ENCODE results near the gene RDH5. TPM values are rescaled to one million over a fixed set of nuclear protein-coding genes. Genes with fewer than 3 reads are reported as not detected.

Gene RDH5
- total and polyA plus RNA-seq, 2 of the 13 experiments (the other 11 are each of a cell fraction or from before 2014, with no cell fraction given): 2.6 to 5.7 TPM

GRCh38 chr12:55715833-55716581, 4.2 kb upstream of the RDH5 start, which contains the start of gene BLOC1S1 (continued):
- TF ChIP-seq AHDC1 (CRISPR knock-in tag; IDR thresholded peaks at IDR 0.05; ENCODE audit: borderline replicate concordance) (no peak), GMEB2 (CRISPR knock-in tag; IDR thresholded peaks at IDR 0.05; ENCODE audit: low read depth) (0 out of 2 replicates have a peak, but pooled peaks have one; percentile 30), CBX5 (CRISPR knock-in tag; IDR thresholded peaks at IDR 0.05; ENCODE audit: borderline replicate concordance) (peak; percentile 87; the same call in 1 of the 2 replicates), ETV6 (CRISPR knock-in tag; conservative IDR thresholded peaks at IDR 0.05) (0 out of 2 replicates have a peak, but pooled peaks have one; percentile 26), ZNF597 (CRISPR knock-in tag; IDR thresholded peaks at IDR 0.05) (no peak), DZIP1 (CRISPR knock-in tag; IDR thresholded peaks at IDR 0.05) (no peak), ZNF317 (CRISPR knock-in tag; IDR thresholded peaks at IDR 0.05) (no peak), IKZF5 (CRISPR knock-in tag; IDR thresholded peaks at IDR 0.05) (peak; percentile 77; the same call in 1 of the 2 replicates), FUBP1 (CRISPR knock-in tag; IDR thresholded peaks at IDR 0.05; ENCODE audit: borderline replicate concordance) (no peak), ZNF350 (CRISPR knock-in tag; IDR thresholded peaks at IDR 0.05; ENCODE audit: borderline replicate concordance, low read depth) (peak; percentile 81), AGO1 (IDR thresholded peaks at IDR 0.05; ENCODE audit: low read depth, low read length, poor library complexity, severe bottlenecking) (no peak)
